ENCODE results near the gene LONRF2.

The LONRF2 gene

DNA sequence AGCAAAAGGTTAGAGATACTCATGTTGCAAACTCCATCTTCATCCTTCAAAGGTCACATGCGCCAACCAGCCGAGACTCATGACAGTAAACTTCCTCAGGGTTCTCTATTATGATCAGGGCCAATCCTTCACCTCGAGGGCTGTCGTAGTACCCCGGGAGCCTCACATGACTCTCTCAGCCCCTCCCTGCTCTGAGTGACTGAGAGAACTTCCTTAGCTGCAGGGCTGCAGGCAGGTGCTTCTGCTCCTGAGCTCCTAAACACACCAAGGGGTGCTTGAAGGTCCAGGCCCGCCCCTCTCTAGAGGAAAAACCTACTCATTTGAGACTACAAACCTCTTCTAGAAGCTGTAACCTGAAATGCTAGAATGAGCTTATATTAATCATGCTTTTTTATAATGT lies 48.2 kb downstream of the LONRF2 start:
- DNase-seq: no peak

DNA sequence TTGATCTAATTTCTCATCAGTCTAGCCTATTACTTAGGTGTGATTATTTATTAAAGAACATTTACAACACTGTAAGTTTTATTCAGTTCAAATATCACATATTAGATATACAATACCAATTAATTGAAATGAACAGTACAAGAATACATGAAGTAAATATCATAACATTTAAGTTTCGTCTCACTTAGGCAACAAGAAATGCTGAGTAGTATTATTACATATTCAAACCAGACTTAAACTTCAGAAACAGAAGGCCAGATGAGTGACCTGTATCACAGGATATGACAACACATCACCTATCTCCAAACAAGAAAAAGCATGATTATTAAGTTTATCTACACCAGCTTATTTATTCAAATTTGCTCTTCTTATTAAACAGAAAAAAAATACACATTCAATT lies 48.9 kb downstream of the LONRF2 start:
- no peak for DNase-seq

DNA sequence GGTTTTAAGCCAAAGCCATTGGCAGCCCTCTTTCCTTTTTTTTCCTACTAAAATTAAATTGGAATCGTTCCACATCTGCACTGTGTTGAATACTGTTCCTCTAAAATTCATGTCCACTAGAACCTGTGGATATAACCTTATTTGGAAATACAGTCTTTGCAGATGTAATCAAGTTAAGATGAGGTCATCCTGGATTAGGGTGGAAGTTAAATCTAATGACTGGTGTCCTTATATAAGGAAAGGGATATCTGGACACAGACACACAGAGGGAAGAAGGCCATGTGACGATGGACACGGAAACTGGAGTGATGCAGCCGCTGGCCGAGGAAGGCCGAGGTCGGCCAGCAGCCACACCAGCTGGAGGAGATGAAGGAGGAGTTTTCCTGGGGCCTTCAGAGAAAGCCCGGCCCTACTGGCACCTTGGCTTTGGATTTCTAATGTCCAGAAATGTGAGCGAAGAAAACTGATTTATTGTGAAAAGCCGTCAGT lies 49.4 kb downstream of the LONRF2 start:
- no peak for DNase-seq

DNA sequence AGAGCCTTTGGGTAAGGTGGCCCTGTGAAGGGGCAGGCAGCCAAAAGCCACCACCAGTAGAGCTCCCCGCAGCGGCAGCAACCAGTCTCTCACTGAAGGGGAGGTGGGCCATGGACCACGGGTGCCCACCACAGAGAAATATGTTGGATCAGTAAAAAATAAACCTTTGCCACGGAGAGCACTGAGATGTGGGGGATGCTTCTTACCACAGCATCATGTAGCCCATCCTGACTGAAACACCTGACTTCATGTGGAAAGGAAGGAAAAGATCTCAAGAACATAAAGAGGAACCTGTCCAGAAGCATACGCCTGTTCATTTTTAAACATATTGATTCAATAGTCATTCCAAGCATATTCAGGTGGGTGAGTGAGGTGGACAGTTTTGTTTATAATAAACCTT lies 51.1 kb downstream of the LONRF2 start:
- DNase-seq: no peak

DNA sequence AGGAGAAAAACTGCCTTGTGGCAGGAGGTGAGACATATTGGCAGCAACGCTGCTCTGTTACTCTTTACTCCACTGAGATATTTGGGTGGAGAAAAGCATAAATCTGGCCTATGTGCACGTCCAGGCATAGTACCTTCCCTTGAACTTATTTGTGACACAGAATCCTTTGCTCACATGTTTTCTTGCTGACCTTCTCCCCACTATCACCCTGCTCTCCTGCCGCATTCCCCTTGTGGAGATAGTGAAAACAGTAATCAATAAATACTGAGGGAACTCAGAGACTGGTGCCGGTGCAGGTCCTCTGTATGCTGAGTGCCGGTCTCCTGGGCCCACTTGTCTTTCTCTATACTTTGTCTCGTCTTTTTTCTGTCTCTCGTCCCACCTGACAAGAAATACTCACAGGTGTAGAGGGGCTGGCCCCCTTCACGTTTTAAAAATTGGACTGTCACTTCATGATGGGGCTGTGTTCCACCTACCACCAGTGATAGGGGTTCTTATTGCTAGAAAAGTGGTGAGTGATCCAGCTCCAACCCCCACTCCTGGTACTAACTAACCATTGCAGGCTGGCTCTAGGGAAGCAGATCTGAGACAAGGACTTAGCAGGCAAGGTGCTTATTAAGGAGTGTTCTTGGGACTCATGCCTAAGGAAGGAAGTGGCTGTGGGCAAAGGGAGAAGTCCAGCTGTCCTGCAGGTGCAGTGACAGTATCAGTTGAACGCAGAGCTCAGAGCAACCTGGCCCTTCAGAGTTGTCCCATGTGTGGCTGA lies 51.7 kb downstream of the LONRF2 start:
- DNase-seq: no peak

DNA sequence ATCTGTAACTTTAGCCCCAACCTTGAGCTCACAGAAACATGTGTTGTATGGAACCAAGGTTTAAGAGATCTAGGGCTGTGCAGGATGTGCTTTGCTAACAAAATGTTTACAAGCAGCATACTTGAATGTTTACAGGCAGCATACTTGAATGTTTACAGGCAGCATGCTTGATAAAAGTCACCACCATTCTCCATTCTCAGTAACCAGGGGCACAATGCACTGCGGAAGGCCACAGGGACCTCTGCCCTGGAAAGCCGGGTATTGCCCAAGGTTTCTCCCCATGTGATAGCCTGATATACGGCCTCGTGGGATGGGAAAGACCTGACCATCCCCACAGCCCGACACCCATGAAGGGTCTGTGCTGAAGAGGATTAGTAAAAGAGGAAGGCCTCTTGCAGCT lies 52.4 kb downstream of the LONRF2 start:
- DNase-seq: no peak

DNA sequence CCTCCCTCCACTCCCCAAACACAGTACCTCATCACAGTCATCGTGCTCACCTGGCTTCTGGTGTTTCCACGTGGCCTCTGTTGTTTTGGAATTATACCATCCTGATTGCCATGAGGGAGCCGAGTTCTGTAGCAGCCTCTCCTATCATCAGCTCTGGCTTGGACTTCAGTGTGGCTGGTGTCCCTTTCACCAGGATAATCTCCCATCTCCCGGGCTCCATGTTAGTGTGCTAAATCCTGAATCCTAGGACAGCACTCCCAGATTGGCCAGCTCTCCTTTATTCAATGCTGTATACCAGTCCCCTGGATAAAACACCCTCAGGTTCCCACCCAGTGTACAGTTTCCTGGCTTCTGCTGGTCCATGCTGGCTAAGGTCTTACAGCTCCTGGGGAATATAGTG lies 53.3 kb downstream of the LONRF2 start:
- DNase-seq: no peak

DNA sequence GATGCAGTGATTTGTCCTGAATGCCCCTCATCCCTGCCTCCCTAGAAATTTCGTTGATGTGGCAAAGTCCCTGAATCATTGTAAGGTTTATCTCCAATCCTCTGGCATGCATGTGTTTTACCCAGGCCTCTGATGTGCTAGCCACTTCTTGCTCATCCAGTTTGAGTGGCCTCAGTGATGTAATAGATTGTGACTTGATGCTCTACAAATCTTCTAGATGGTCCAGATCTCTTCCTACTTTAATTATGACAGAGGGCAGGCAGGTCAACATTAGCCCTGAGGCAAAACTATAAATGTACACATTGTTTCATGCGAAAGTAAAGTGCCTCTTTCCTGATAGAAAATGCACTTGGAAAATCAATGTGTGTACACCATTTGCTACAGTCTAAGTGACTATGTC lies 54.5 kb downstream of the LONRF2 start:
- no peak for DNase-seq

DNA sequence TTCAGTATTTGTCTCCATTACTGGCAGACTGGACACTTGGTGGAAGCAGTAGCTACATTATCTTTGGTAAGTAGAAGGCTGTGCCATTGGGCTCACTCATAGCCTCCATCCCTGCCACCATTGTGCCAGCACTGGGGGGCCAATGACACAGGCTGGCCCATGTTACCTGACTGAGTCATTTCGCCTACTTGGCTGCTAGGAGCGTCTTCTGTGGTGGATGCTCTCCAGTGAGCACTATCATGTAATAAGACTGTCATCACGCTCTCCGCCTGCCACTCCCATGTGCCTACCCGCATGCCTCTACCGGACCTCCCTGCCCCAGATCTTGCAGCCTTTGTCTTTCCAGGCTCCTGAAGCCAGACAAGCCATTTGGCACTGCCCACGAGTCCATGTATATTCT lies 56.2 kb downstream of the LONRF2 start:
- DNase-seq: no peak

DNA sequence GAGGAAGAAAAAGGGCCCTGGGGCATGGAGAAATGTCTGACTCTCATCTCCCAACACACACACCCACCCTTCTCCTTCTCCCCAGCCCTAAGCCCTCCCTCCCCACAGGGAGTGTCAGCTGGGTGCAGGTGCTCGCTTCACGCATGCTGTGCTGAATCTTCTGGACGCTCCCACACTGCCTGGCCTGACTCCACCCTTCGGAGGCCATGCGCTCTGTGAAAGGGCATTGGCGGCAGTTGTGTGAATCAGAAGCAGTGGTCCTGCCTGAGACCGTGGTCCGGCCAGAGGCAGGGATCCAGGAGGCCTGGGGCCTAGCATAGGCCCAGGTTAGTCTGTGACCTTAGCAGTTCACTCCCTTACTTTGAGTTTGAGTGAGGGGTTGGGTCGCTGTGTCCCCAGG lies 57.1 kb downstream of the LONRF2 start:
- DNase-seq: no peak

DNA sequence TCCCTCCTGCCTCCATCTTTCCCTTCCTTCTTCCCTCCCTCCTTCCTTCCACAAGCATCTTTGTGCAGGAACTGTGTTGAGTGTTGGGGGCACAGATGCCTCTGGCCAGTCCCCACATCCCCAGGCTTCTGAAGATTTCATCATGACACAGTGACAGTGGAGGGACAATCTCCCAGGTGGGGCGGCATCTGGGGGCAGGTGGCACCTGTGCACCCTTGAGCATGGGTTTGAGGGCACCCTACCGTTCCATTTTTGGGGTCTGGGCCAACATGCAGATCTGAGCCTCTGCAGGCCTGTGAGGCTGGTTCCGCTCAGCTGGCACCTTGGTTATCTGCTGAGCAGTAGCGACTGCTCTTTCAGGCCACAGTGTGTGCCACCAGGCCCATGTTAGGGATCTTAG lies 57.6 kb downstream of the LONRF2 start:
- no peak for DNase-seq

DNA sequence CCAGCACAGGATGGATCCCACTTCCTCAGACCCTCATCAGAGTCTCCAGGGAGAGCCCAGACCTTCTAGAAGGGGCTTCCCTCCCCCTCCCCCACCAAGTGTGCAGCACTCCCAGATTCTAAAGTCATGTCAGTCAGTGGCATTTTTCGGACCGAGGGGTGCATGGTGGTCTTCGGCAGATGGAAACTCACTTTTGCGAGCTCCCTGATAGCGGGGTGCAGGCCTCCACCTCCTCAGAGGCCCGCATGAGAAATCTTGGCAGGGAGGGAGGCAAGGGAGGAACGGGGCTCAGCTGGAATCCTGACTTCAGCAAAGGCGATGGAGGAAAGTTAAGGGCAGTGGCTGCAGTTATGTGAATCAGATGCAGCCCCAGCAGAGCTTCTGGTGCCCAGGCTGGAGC lies 58.2 kb downstream of the LONRF2 start:
- no peak for DNase-seq

DNA sequence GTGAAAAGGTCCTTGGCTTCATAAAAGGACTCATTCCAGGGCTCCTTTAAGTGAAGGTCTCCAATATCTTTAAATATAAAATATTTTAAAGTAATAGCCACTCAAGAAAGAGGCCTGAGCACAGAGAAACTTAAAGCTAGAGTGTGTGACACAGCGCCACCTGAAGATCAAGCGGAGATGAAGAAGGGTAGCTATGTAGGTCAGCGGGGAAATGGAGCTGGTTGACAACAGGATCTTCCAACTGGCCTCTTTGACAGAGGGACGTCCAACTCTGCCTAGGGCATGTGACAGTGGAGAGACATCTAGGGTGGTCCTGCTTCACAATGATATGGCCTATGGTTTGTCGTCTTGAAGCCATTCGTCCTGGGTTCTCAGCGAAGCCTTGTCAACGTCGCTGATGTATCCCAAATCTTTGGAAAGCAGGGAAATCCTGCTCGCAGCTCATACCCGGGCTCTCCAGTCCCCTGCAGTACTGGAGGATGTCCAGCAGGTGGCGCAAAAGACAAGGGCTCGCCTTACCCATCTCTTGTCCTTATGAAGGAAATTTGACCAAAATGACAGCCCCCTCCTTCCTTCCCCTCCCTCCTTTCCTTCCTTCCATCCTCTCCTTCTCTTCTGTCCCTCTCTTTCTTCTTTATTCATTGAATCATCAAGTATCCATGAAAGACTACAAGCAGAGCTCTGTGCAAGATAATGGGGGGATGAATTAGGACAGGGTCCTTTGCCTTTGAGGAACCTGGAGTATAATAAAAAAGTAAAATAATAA lies 59.6 kb downstream of the LONRF2 start:
- DNase-seq: no peak

DNA sequence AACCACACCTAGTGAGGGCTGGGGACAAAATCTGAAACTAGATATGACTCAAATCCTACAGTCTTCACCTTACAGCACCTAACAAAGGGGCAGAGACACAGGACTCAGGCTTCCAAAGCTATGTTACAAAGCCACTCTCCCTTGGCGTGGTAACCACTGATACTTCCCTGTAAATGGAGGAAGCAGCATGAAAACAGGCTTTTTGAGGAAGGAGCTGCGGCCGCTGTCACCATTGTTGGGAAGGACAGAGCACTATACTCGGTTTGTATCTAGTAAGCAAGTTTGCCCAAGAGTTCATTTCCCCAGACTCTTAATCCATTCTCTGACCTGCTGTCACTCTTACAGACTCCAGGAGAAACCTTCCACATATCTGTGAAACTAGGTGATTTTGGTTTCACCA lies 60.3 kb downstream of the LONRF2 start:
- no peak for DNase-seq

DNA sequence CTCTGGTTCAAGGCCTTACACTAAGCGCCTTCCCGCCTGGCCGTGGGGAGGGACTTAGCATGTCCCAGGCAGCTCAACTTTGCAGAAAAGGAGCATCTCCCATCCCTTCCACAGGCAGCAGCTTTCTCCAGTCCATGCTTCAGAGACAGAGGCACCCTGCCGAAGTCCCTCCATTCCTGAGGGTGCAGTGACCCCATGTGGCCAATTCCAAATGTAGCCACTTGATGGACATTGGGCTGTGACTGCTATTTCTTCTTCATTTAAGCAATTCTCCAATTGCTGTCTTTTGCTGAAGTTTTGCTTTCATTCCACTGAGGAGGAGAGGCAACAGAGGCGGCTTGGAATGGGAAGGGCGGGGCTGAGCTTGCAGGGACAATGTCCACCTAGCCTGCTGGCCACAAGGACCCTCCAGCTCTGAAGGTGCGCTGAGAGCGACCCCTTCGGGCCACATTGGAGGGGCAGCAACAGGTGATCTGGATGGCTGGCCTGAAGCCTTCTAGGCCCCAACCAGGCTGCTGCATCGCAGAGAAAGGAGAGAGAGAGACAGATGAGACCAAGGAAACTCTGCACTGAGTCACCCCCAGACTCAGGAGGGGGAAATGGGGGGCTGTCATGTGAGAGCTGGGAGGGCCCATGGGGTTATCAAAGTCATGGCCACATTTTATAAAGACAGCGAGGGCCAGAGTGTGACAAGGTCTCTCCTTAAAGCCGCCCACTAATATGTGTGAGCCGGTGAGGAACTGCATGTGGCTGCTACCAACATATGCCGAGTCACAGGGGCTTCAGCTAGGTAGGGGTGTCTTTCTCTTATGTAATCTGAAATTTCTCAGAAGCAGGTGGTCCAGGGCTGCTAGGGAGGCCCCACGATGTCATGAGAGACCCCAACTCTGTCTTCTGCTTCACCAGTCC lies 61.3 kb downstream of the LONRF2 start:
- DNase-seq: no peak

DNA sequence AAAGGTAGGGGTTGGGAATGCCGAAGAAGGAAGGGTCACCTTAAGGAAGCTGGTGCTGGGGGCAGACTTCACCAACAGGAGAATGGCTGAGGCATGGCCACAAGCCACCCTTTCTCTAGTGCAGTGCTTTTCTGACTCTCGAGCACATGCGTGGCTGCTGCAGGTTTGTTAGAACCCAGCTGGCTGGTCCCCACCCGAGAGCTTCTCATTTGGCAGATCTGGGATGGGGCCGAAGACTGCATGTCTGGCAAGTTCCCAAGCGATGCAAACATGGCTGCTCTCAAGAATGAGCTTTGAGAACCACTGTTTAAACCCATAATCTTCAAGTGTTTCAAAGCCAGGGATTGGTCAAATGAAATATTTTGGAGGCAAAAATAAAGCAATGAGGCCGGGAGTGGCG lies 63.2 kb downstream of the LONRF2 start:
- no peak for DNase-seq

DNA sequence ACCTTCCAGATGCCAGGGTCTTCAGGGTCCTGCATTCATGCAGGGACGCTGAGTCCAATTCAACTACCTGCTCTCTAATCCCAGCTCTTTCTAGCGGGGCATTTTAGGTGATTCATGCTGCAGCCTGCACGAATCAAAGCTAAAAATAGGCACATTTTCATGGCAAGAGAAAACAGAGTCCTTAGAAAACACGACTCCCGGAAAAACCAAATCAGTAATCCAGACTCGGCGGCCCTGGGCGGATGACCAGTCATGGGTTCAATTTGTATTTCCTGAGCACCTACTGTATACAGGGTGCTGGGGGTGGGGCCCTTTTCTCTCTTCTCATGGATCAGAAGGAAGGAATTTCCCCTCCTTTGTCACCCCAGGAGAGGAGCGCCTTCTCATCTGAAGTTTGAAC lies 64.4 kb downstream of the LONRF2 start:
- no peak for DNase-seq

DNA sequence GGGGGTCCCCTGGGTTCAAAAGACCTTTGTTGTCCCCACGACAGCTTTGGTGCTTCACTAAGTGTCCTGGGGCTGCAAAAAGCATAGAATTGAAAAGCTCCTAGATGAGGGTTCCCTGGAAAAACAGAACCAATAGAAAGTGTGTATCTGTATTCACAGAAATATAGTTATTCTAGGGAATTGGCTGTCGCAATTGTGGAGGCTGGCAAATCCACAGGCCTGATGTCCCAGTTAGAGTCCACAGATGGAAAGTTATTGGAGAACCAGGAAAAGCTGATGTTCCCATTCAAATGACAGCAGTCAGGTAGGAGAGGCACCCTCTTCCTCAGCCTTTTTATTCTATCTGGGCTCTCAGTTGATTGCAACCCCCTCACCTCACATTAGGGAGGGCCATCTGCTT lies 65.5 kb downstream of the LONRF2 start:
- no peak for DNase-seq

DNA sequence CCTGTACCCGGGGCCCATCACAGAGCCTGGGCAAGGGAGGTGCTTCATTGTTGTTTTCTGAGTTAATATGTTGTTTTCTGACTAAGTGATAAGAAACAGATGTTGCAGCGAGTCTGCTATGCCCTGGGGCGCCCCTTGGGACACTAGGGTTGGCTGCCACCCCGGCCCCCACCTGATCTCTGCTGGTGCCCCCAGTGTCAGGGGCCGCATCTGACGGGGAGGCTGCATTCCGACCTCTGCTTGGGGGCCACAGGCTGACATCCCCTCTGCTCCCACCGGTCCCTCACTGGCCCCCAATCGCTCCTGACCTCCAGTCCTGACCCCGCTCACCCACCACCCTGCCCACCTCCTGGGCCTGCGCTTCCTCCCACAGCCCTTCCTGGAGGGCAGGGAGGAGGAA lies 65.9 kb downstream of the LONRF2 start:
- DNase-seq: no peak

DNA sequence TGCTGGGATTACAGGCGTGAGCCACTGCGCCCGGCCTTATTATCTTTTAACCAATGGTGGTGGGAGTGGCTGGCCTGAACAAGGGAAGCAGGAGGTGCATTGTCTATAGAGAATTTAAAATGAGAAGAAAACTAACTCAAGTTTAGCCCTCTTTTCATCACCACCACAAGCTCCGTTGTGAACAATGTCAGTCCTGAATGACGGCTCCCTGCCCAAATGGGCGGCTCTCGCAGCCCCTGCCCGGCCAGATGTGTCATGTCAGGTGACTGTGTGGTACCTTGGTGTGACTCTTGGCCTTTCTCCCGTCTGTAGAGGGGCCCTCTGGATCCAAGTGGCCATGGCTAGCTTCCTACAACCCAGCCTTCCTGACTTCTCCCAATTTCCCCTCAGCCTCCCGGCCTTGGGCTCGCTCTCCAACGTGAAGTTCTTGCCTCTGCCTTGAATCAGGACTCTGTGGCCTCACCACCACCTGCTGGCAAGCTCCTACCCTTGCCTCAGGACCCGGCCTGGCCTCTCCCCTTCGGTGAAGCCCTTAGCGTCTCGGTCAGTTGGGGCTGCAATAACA lies 67.6 kb downstream of the LONRF2 start:
- DNase-seq: no peak

DNA sequence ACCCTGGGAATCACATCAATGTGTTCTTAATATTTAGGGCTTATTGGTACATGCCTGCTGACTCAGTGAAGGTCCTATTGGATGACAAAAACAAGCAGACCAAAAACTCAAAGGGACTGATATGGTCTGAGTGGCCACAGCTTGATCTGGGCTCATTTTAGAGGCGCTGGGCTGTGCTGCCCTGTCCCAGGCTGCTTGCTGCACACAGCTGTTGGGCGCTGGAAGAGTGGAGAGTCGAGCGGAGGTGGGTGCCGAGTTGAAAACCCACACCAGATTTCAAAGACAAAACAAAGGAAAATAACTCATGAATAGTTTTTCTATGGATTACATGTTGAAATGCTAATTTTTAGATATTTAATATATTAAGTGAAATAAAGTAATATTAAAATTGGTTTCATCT lies 68.5 kb downstream of the LONRF2 start:
- no peak for DNase-seq

DNA sequence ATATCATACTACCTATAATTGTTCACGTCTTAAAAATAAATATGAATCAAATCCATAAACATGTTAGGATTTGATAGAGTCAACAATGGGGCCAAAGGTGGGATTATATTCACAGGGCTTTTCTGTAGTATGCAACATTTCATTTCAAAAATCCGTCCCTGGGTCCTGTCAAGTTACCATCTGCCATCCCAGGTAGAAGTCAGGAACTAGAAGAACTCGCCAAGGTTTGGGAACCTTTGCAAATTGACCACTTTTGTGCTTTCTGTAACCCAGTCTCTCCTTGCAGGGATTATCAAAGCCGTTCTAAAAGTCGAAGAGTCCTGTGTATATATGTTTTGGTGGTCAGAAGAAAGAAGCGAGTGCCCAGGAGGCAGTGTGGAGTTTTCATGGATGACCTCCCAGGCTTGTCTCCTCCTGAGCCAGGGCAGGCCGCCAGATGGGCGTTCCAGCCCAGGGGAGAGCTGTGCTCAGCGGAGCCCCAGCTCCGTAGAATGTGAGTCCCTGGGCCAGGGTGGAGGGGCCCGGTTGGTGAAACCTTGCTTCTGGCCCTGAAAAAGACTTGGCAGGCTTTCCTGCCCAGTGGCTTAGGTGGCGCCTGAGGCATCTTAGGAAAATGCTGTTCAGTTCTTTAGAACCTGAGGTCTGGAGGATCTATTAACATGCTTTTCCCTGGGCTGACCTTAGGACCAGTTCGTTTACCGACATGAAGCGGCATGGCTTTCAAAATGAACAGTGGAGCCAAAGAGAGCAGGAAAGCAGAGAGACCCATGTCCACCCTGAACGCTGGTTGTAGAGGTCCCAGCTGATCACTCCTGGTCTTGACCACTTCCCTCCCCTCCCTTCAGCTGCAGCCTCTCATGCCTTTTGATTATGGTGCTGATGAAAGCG lies 69.2 kb downstream of the LONRF2 start:
- DNase-seq: peak; percentile 21
